SK-N-MC (cell line): ENCODE results near the gene PSG6.
"Not testable (repeated sequence)": the region's sequence is repeated elsewhere in the genome, so short reads cannot be mapped to it uniquely, and the experiment has no call there.

Experiments used
- EZH2 ChIP-seq: fragments of 200-600 bp; sonication (generic); IDR thresholded peaks from one replicate; pipeline ENCODE4 v1.6.1; 2017; ENCODE audit warnings: antibody characterized with exemption
- FOXP2 ChIP-seq: optimal IDR thresholded peaks from 2 replicates; pipeline ENCODE3; 2011; ENCODE audit warnings: mild to moderate bottlenecking, moderate library complexity; ENCODE audit not compliant: insufficient read depth; ENCODE audit errors: extremely low read length, control extremely low read depth
- POLR2AphosphoS5 ChIP-seq: IDR thresholded peaks from 2 replicates; pipeline ENCODE4 v1.6.1; 2012; ENCODE audit warnings: mild to moderate bottlenecking, low read depth, low read length, borderline replicate concordance

- TF ChIP-seq POLR2AphosphoS5, EZH2, FOXP2: not testable (repeated sequence)
Measured at GRCh38 chr19:42874901-42875813, 42.5 kb downstream of the PSG6 start.
